Lower leg skin (tissue), 4 donors: Measurements from ENCODE around the gene REXO1. TPM values are rescaled to one million over a fixed set of nuclear protein-coding genes. Genes with fewer than 3 reads are reported as not detected.

Source experiments
- DNase-seq, 2 donors: peaks; one replicate each; pipeline ENCODE4 v3.0.0-alpha.2; 2019; ENCODE audit warnings: low spot score in 2 of 2
- H3K4me3 ChIP-seq: fragments of 200-600 bp; sonication (generic); 2 replicates; pipeline ENCODE4 v1.5.1; 2017; ENCODE audit warnings: mild to moderate bottlenecking, low read depth; ENCODE audit not compliant: poor library complexity, severe bottlenecking
- CTCF ChIP-seq, 3 donors: fragments of 450-650 bp; IDR thresholded peaks; one replicate each; pipeline ENCODE4 v1.5.1; 2016; ENCODE audit warnings: antibody characterized with exemption in 3 of 3, mild to moderate bottlenecking in 3 of 3, moderate library complexity in 2 of 3
- POLR2A ChIP-seq, 2 donors: fragments of 450-650 bp; IDR thresholded peaks; one replicate each; pipeline ENCODE4 v1.6.1; 2016 to 2017; ENCODE audit warnings: antibody characterized with exemption in 2 of 2, mild to moderate bottlenecking in 1 of 2, moderate library complexity in 1 of 2
- WGBS, 2 donors: methylation state at CpG; one replicate each; pipeline ENCODE4 v1.1.5; 2018; 5-methylcytosine and 5-hydroxymethylcytosine counted together
- intact Hi-C: fragments of 100-400 bp; cut with DNase I; formaldehyde crosslinking; loops from one replicate; pipeline ENCODE4 v1.15.0; 2023; ENCODE audit warnings: low total_unique reads
- total RNA-seq, 4 donors: library from RNA; depleted of rRNA; stranded (reverse); fragments of >200 nt; gene quantifications; one replicate each; pipeline ENCODE4 v1.1.0, GENCODE V29; 2016

The REXO1 gene
- total RNA-seq, 4 donors from 2014 or later: 32.9 to 51.1 (median 41.2) TPM

DNA sequence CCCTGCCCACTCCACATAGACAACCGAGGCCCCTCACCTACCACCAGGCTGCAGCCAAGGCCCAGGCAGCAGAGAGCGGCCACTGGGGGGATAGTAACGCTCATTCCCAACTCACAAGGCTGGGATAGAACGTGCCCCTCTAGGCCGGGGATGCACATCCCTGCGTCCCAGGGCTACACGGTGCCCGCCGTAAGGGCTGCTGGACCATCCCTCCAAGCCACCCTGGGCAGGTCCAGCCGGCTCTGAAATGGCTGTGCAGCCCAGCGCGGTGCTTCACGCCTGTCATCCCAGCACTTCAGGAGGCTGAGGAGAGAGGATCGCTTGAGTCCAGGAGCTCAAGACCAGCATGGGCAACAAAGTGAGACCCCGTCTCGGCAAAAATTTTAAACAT lies 3.2 kb downstream of the REXO1 start:
- TF ChIP-seq POLR2A (IDR thresholded peaks at IDR 0.05): no peak
- TF ChIP-seq CTCF (IDR thresholded peaks at IDR 0.05): no peak
- WGBS, 2 donors: 81 to 83% methylated on average over 15 of the region's 16 CpGs
- H3K4me3 ChIP-seq: no peak overlapping the region
- intact Hi-C loops: no loop called here
- DNase-seq: no peak

- WGBS, 2 donors: 36 to 44% methylated on average over 4 to 9 of the region's 19 CpGs
- TF ChIP-seq CTCF (IDR thresholded peaks at IDR 0.05) (no peak), POLR2A (IDR thresholded peaks at IDR 0.05) (no peak)
- no peak overlapping the region for H3K4me3 ChIP-seq
These were observed 3.7 kb downstream of the REXO1 start for GRCh38 chr19:1844513-1845124.

DNA sequence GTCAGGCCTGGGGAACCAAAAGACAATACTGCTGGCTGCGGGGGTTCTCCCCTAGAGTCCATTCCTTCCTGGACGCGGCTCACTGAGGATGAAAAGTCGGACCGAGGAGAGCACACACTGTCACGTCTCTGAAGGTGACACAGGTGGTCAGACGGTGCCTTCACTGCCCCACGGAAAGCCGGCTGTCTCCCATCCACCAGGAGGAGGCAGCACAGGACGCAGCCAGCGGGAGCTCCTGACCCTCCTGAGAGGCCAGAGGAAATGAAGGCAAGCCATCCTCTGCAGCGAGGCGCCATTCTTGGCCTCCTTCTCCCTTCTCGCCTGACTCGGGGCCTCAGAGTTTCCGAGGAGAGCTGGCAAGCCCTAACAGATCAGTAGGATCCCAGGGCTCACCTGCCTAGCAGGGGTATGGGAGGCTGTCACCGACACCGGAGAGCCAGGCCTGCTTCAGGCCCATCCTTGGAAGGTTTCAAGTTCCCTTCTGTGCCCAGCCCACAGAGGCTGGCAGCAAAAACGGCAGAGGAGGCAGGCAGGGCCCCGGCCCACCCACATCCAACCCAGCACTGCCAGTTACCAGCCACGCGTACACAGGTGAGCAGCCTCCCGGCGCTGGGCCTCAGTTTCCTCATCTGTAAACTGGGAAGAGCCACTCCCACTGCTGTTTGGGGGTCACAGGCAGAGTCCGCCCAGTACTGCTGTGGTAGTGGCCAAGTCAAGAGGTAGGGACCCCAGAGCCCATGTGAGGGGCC lies 4.5 kb downstream of the REXO1 start:
- intact Hi-C loops: no loop called here
- H3K4me3 ChIP-seq: no peak overlapping the region
- no peak for DNase-seq
- WGBS, 2 donors: 48 to 54% methylated on average over 16 to 25 of the region's 25 CpGs
- no peak for TF ChIP-seq POLR2A (IDR thresholded peaks at IDR 0.05)
- no peak for TF ChIP-seq CTCF (IDR thresholded peaks at IDR 0.05)

More at GRCh38 chr19:1844513-1845124, 3.7 kb downstream of the REXO1 start:
- DNase-seq: no peak
- intact Hi-C loops: no loop called here

- H3K4me3 ChIP-seq: no peak overlapping the region
- intact Hi-C loops: no loop called here
- WGBS, 2 donors: 59 to 83% methylated on average over 5 to 15 of the region's 22 CpGs
- DNase-seq: no peak
- TF ChIP-seq CTCF (IDR thresholded peaks at IDR 0.05) (no peak), POLR2A (IDR thresholded peaks at IDR 0.05) (no peak)
These were observed 5.2 kb downstream of the REXO1 start for GRCh38 chr19:1843116-1843515.

DNA sequence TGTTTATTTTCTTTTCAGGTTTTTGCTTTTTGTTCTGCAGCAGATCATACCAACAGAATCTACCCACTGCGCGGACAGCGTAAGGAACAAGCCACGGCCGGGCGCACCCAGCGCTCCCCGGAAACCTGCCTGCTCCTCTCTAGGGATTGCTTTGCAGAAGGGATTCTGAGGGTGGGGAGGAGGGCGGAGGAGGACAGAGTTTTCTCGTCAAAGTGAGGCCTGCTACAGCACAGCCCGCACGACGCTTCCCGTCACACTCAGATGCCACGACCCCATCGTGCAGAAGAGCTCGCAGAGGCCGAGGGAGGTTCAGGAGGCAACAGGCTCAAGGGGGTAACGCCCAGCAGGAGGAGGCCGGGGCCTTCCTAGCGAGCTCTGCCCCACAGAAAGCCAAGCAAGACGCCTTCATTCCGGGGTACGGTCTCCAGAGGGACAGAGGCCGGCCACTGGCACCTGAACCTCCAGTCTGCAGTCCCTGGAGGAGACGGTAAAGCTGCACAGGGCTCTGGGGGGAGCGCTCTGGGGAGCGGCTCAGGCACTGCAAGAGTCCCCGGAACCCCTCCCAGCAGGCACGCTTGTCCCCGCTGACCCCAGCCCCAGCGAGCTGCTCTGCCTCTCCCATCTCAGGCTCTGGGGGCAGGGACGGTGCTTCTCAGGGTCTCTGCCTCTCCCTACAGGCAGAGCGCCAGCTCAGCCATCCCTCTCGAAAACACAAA lies 6.9 kb downstream of the REXO1 start:
- H3K4me3 ChIP-seq: no peak overlapping the region
- no peak for DNase-seq
- 45 to 57% methylated on average over 33 to 35 of the region's 35 CpGs for WGBS, 2 donors
- no peak for TF ChIP-seq POLR2A (IDR thresholded peaks at IDR 0.05)
- TF ChIP-seq CTCF (IDR thresholded peaks at IDR 0.05): no peak
- intact Hi-C loops: no loop called here
